ENCODE data around the gene SLC22A12. TPM values are rescaled to one million over a fixed set of nuclear protein-coding genes. Genes with fewer than 3 reads are reported as not detected.

Gene SLC22A12
- total RNA-seq: not detected in 2 replicates

GRCh38 chr11:64590763-64591221 lies at the start of gene SLC22A12:
SLC22A12 (plus strand) TSS chr11:64591220; CDS start chr11:64591557, 337 bp downstream.

Other genes with a start within 250 kb of the SLC22A12 start
- gene RPS6KA4, start 232.1 kb upstream of the SLC22A12 start, total RNA-seq: 54.7 and 95.9 TPM in 2 replicates
- under 0.01 and 0.27 TPM in 2 replicates for gene SLC22A11, start 35.3 kb upstream of the SLC22A12 start, total RNA-seq
- gene NRXN2, start 132.0 kb downstream of the SLC22A12 start, total RNA-seq: 0.04 TPM in 1 of 2 replicates, not detected in the other
- 2.1 TPM in 1 of 2 replicates, not detected in the other for gene RASGRP2, start 152.9 kb downstream of the SLC22A12 start, total RNA-seq
- gene PYGM, start 168.8 kb downstream of the SLC22A12 start, total RNA-seq: 0.08 TPM in 1 of 2 replicates, not detected in the other
- 89.7 and 155 TPM in 2 replicates for gene SF1, start 187.3 kb downstream of the SLC22A12 start, total RNA-seq
- gene MAP4K2, start 212.0 kb downstream of the SLC22A12 start, total RNA-seq: 18.7 and 21.4 TPM in 2 replicates
- gene MEN1, start 219.3 kb downstream of the SLC22A12 start, total RNA-seq: 16.7 and 20.0 TPM in 2 replicates